ENCODE measurements around the gene VAV3. TPM values are rescaled to one million over a fixed set of nuclear protein-coding genes. Genes with fewer than 3 reads are reported as not detected.
"Not testable (repeated sequence)": the region's sequence is repeated elsewhere in the genome, so short reads cannot be mapped to it uniquely, and the experiment has no call there.

The VAV3 gene
- total and polyA plus RNA-seq, 2 experiments from 2014 or later = under 0.01 to 0.24 TPM

DNA sequence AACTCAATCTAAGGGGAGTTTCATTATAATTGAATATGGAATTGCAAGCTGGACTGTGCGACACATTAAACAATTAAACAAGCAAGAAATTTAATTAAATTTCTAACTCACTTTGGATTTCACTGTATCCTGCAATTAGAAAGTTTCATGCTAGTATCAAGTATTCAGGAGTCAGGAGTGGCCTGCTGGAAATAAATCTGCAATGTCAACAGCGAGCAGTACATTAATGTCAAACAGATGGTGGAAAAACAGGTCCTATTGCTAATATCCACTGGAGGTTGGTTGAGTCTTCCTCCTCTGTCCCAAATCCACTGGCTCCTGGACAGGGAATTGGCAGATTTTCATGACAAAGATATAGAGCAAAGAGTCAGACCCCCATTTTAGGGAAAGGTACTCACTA, 237.1 kb downstream of the VAV3 start:
- Histone ChIP-seq H3K79me2 (ENCODE audit: insufficient read depth) (no peaks in the 10 kb centered on the region), H3K27me3 (replicated peaks; ENCODE audit: insufficient read depth) (no peaks in the 10 kb centered on the region), H3K4me3 (no peak overlapping the region), H3F3A (ENCODE audit: insufficient read depth) (no peaks in the 10 kb centered on the region), H3K36me3 (ENCODE audit: low read depth) (no peaks in the 10 kb centered on the region), H3K4me1 (ENCODE audit: insufficient read depth) (peaks cover 11% of the 10 kb centered on the region; the same call in 1 of the 2 replicates), H3K9me2 (ENCODE audit: insufficient read depth) (no peaks in the 10 kb centered on the region), H2AFZ (no peak overlapping the region), H3K9ac (no peak overlapping the region), H3K9me3 (ENCODE audit: low read depth) (no peaks in the 10 kb centered on the region), H3K27ac (no peak overlapping the region), H4K20me1 (ENCODE audit: insufficient read depth) (no peaks in the 10 kb centered on the region), H3K4me2 (ENCODE audit: unreplicated experiment) (no peak overlapping the region)
- in situ Hi-C loops (cut with MboI) = loop anchor here (5.0 to 25.0 kb wide), 2 partner anchors 51 to 191 kb away; no protein-coding TSS in a partner anchor
- 40 to 61% methylated on average over 2 of the region's 2 CpGs for WGBS, 2 experiments (ENCODE audit: low coverage in 1 of 2, low lambda C conversion rate in 2 of 2, missing lambda C conversion rate in 2 of 2)
- no peak for TF ChIP-seq EZH2phosphoT487 (IDR thresholded peaks at IDR 0.05; ENCODE audit: insufficient read depth, low read depth)
- no peak for TF ChIP-seq EZH2 (IDR thresholded peaks at IDR 0.05; ENCODE audit: insufficient read depth, poor library complexity, severe bottlenecking)
- no peak for DNase-seq

GRCh38 chr1:107726860-107727259, 238.1 kb downstream of the VAV3 start:
- Histone ChIP-seq H3K27ac (no peak overlapping the region), H3K4me1 (ENCODE audit: insufficient read depth) (peaks cover 11% of the 10 kb centered on the region; the same call in 1 of the 2 replicates), H3K9me2 (ENCODE audit: insufficient read depth) (no peaks in the 10 kb centered on the region), H2AFZ (no peak overlapping the region), H3K27me3 (replicated peaks; ENCODE audit: insufficient read depth) (no peaks in the 10 kb centered on the region), H3K4me3 (no peak overlapping the region), H3K9me3 (ENCODE audit: low read depth) (no peaks in the 10 kb centered on the region), H3K9ac (no peak overlapping the region), H3K36me3 (ENCODE audit: low read depth) (no peaks in the 10 kb centered on the region), H4K20me1 (ENCODE audit: insufficient read depth) (no peaks in the 10 kb centered on the region), H3F3A (ENCODE audit: insufficient read depth) (no peaks in the 10 kb centered on the region), H3K4me2 (ENCODE audit: unreplicated experiment) (no peak overlapping the region), H3K79me2 (ENCODE audit: insufficient read depth) (no peaks in the 10 kb centered on the region)
- in situ Hi-C loops (cut with MboI) = loop anchor here (5.0 to 25.0 kb wide), 2 partner anchors 50 to 190 kb away; no protein-coding TSS in a partner anchor
- no peak for TF ChIP-seq EZH2phosphoT487 (IDR thresholded peaks at IDR 0.05; ENCODE audit: insufficient read depth, low read depth)
- 41 to 57% methylated on average over 2 of the region's 2 CpGs for WGBS, 2 experiments (ENCODE audit: low coverage in 1 of 2, low lambda C conversion rate in 2 of 2, missing lambda C conversion rate in 2 of 2)
- no peak for DNase-seq

DNA sequence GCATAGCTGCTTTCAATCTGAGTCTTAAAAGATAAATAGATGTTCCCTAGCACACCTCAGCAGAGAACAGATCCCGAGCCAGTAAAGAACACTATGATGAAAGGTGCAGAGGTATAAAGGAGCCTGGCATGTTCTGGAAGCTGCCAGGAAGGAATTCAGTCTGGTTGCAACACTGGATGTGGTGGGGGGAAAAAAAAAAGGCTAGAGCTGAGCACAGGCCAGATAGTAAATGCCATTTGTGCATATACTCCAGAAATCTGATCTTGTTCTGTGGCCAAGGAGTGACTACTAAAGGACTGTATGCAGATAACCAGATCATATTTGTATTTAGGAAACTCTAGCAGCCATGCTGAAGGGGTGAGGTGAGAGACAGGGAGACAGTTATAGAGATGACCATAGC, 240.3 kb downstream of the VAV3 start:
- Histone ChIP-seq H3K27ac (no peak overlapping the region), H4K20me1 (ENCODE audit: insufficient read depth) (no peaks in the 10 kb centered on the region), H3K9me2 (ENCODE audit: insufficient read depth) (no peaks in the 10 kb centered on the region), H3K4me1 (ENCODE audit: insufficient read depth) (peaks cover 11% of the 10 kb centered on the region; the same call in 1 of the 2 replicates), H3K9ac (no peak overlapping the region), H3K79me2 (ENCODE audit: insufficient read depth) (no peaks in the 10 kb centered on the region), H3K4me3 (no peak overlapping the region), H3K27me3 (replicated peaks; ENCODE audit: insufficient read depth) (no peaks in the 10 kb centered on the region), H3K9me3 (ENCODE audit: low read depth) (no peaks in the 10 kb centered on the region), H3K36me3 (ENCODE audit: low read depth) (no peaks in the 10 kb centered on the region), H3K4me2 (ENCODE audit: unreplicated experiment) (peak overlapping the region; percentile 59), H2AFZ (no peak overlapping the region), H3F3A (ENCODE audit: insufficient read depth) (no peaks in the 10 kb centered on the region)
- WGBS, 2 experiments (ENCODE audit: low coverage in 1 of 2, low lambda C conversion rate in 2 of 2, missing lambda C conversion rate in 2 of 2) = 0 to 6% methylated on average over 1 of the region's 1 CpG
- no peak for TF ChIP-seq EZH2phosphoT487 (IDR thresholded peaks at IDR 0.05; ENCODE audit: insufficient read depth, low read depth)
- TF ChIP-seq EZH2 (IDR thresholded peaks at IDR 0.05; ENCODE audit: insufficient read depth, poor library complexity, severe bottlenecking) = no peak
- in situ Hi-C loops (cut with MboI) = loop anchor here (5.0 to 25.0 kb wide), 2 partner anchors 47 to 187 kb away; no protein-coding TSS in a partner anchor
- peak; percentile 53 for DNase-seq

DNA sequence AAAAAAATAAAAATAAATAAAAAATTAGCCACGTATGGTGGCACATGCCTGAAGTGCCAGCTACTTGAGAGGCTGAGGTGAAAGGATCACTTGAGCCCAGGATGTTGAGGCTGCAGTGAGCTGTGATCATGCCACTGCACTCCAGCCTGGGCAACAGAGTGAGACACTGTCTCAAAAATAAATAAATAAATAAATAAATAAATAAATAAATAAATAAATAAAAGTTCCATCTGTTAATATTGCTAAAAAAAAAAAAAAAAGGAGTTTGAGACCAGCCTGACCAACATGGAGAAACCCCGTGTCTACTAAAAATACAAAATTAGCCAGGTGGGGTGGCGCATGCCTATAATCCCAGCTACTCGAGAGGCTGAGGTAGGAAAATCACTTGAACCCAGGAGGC, 244.8 kb downstream of the VAV3 start:
- in situ Hi-C loops (cut with MboI); H3K4me3 ChIP-seq; H3K79me2 ChIP-seq (ENCODE audit: insufficient read depth); H3K4me2 ChIP-seq (ENCODE audit: unreplicated experiment); H2AFZ ChIP-seq; H4K20me1 ChIP-seq (ENCODE audit: insufficient read depth); DNase-seq; H3K9me3 ChIP-seq (ENCODE audit: low read depth); H3K36me3 ChIP-seq (ENCODE audit: low read depth); H3K9ac ChIP-seq; H3K9me2 ChIP-seq (ENCODE audit: insufficient read depth); H3F3A ChIP-seq (ENCODE audit: insufficient read depth); H3K27me3 ChIP-seq (replicated peaks; ENCODE audit: insufficient read depth); H3K27ac ChIP-seq: not testable (repeated sequence)
- WGBS, 2 experiments (ENCODE audit: low coverage in 1 of 2, low lambda C conversion rate in 2 of 2, missing lambda C conversion rate in 2 of 2) = 85 to 86% methylated on average over 4 of the region's 4 CpGs
- H3K4me1 ChIP-seq (ENCODE audit: insufficient read depth) = peaks cover 11% of the 10 kb centered on the region; the same call in 1 of the 2 replicates

GRCh38 chr1:107710005-107710404, 255.0 kb downstream of the VAV3 start:
- H3K4me1 ChIP-seq (ENCODE audit: insufficient read depth) = peaks cover 3% of the 10 kb centered on the region
- no peak overlapping the region for H3K4me3 ChIP-seq
- H3K36me3 ChIP-seq (ENCODE audit: low read depth) = no peaks in the 10 kb centered on the region
- H3K4me2 ChIP-seq (ENCODE audit: unreplicated experiment) = no peak overlapping the region
- no peaks in the 10 kb centered on the region for H3K9me3 ChIP-seq (ENCODE audit: low read depth)
- H3F3A ChIP-seq (ENCODE audit: insufficient read depth) = 0 out of 2 replicates have a peak, but pooled peaks cover 1% of the 10 kb centered on the region
- no peak overlapping the region for H2AFZ ChIP-seq
- no peak overlapping the region for H3K27ac ChIP-seq
- H3K79me2 ChIP-seq (ENCODE audit: insufficient read depth) = no peaks in the 10 kb centered on the region
- no peak overlapping the region for H3K9ac ChIP-seq
- no peaks in the 10 kb centered on the region for H3K27me3 ChIP-seq (replicated peaks; ENCODE audit: insufficient read depth)
- no peak for DNase-seq
- no peaks in the 10 kb centered on the region for H4K20me1 ChIP-seq (ENCODE audit: insufficient read depth)
- TF ChIP-seq EZH2phosphoT487 (IDR thresholded peaks at IDR 0.05; ENCODE audit: insufficient read depth, low read depth) (no peak), EZH2 (IDR thresholded peaks at IDR 0.05; ENCODE audit: insufficient read depth, poor library complexity, severe bottlenecking) (no peak)
- in situ Hi-C loops (cut with MboI) = no loop called here
- H3K9me2 ChIP-seq (ENCODE audit: insufficient read depth) = 0 out of 2 replicates have a peak, but pooled peaks cover 4% of the 10 kb centered on the region
